HG02798 (cell line): ENCODE results near the gene SPOCK1.

Source experiments
- ATAC-seq: cut with Tn5 transposase; IDR thresholded peaks from one replicate; pipeline ENCODE4 v1.9.1; 2021; ENCODE audit warnings: mild to moderate bottlenecking; ENCODE audit not compliant: unreplicated experiment, poor library complexity

The SPOCK1 gene

DNA sequence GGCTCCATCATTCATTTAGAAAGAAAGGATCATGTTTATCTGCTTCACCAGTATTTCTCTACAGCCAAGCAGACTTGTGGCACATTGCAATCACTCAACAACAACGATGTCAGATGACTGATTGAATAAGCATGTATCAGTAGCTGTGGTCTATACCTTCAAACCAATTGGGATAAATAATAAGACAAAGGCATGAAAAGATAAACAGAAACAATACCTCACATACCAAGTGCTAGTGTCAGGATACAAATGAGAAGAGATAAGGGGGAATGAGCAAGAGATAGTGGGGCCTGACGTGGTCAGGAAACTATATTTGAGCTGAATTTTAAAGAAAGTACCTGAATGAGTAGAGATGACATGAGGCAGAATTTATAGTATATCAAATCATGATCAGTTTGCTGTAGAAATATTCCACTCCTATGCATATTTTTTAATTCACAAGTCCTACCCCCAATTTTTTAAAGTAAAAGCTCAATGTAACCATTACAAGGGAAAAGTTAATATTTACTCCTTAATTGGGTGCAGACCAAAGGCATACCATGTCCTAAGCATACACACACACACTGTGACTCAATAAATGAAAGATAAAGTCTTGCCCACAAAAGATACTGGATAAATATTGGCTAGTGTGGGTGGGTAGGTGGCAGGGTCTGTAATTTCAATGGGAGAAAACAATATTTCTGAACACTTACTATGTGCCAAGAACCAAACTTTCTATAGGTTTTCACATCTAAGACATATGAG, 284.5 kb downstream of the SPOCK1 start:
- ATAC-seq = no peak

DNA sequence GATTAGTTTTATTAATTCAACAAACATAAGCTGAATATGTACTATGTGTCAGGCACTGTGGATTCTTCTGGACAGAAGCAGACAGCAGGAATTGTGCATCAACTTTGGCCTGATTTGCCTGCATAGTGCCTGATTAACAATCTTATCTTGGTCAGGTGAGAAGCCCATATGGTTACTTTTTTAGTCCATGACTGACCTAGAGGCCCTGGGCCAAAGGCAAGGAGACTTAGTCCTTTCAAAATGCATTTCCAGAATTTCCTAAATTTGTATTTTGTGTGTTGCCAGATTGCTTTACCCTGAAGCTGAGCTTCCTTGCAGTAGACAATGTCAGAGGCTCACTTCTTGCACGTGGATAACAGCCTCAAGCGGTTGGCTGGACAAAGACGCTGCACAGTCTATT, 286.7 kb downstream of the SPOCK1 start:
- no peak for ATAC-seq

DNA sequence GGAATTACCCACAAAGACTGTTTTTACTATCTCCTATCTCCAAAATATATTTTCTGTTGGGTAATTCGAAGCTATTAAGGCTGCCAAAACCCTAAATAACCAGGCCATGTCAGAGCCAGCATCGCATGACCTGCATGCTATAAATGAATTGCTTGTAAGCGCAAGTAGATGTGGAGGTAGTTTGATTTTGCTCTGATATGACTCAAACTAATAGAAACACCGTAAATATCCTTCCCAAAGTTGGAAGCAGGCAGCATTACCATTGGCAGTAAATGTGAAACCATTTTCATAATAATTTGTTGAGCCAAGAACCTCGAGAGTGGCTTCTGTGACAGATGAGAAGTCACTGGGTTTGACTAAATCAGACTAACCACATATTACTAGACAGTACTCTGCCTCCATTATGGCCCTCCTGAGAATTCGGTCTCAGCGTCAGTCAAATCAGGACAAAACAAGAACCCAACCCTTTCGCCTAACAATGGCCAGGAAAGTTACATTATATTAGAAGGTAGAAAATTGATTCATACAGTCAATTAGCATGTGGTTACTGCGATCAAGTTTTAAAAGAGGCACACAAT, 289.8 kb downstream of the SPOCK1 start:
- ATAC-seq = no peak

- ATAC-seq = no peak
Measured at GRCh38 chr5:137207023-137207760, 291.9 kb downstream of the SPOCK1 start.

- ATAC-seq = no peak
Measured at GRCh38 chr5:137206030-137206715, 293.0 kb downstream of the SPOCK1 start.

GRCh38 chr5:137205231-137206027, 293.7 kb downstream of the SPOCK1 start:
- ATAC-seq = no peak

DNA sequence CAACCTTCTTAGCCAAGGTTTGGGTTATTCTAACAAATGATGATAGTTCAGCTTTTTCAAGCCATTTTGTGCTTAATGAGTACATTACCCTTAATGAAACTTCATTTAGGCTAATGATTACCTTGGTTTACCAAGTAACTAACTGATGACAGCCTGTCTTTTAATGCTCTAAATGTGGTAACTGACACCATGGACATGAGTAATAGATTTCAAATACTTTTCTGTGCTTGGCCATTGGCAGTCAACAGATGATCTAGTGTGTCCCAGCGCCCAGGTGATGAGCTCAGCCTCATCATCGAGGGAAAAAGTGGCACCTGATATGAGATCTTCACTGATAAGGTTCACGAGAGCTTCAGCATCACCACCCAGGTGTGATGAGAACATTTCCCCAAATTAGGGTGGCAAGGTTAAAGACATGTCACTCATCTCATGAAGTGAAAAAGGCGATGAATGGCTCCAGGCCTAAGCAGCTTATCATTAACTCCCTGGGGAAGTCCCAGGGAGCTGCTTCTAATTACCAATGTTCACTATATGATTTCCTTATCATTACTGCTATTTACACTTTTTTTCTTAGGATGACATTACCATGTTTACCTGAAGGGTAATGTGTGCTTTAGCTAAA, 296.0 kb downstream of the SPOCK1 start:
- no peak for ATAC-seq

- ATAC-seq = no peak
Measured at GRCh38 chr5:137201876-137202275, 297.2 kb downstream of the SPOCK1 start.

DNA sequence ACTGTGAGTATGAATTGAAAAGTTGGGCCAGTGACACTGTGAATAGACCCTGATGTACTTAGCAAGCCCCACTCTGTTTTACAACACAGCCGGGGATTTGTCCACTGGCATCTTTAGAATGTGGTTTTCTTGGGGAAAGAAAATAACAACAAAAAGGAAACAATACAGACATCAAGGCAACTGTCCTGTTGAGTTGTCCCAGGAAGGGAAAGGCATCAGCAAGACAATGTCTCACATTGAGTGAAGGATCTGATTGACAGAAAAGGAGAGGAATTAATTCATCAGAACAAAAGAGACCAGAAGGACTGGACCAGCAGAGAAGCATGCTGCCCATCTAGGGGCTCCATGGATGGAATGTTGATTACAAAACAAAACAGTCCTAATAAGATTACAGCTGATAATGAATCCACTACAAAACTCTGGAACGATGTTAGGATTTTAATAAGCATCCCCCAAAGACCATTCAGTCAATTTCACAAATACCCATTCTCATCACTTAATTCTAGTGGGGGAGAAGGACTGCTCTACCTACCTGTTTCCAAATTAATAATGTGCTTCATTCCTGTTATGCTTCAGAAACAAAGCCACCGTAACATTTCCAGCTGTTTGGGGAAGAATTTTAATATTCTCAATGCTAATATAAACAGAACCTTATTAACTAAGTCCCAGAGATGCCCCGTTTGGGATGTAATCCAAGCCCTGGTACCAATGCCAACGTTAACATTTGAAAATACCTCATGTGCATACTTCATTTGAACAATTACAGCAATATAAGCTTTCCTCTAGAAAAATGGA, 298.0 kb downstream of the SPOCK1 start:
- ATAC-seq = no peak

GRCh38 chr5:137199966-137200365, 299.2 kb downstream of the SPOCK1 start:
- ATAC-seq = no peak

DNA sequence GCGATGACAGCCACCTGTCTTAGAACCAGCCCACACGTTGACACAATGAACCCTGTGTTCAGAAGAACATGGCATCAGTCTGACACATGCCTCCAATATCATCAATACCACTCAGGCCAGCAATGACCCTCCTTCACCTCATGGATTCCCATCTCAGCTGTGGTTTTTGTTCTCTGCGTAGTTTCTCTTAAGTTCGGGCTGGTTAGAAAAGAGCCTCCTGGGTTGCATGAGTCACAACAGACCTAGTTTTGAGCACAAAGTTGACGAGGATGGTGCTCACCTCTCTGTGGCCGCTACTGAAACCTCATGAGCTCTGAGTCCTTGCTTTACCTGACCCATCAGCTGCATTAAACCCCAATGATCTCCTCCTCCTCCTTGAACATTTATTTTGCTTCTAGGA, 299.9 kb downstream of the SPOCK1 start:
- peak; percentile 36 for ATAC-seq

- no peak for ATAC-seq
Measured at GRCh38 chr5:137195483-137195882, 303.6 kb downstream of the SPOCK1 start.

DNA sequence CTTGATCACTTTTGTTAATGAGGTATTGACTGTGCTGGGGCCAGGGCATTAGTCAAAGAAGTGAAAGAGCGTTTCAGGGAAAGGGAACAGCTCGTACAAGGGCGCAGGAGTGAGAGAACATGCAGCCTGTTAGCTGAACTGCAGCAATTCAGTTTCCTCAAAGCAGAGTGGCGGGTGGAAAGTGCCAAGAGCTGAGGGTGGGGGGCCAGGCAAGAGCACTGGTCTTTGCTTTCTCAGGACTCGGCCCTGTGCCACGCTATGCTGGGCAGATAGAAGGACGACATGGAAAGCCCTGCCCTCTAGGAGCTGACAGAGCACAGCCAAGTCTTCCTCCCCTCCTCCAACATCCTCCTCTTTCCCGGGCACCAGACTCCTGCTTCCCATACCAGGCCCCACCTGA, 304.8 kb downstream of the SPOCK1 start:
- no peak for ATAC-seq

GRCh38 chr5:137192293-137192743, 306.8 kb downstream of the SPOCK1 start:
- ATAC-seq = no peak

- ATAC-seq = no peak
Measured at GRCh38 chr5:137191179-137191578, 307.9 kb downstream of the SPOCK1 start.

DNA sequence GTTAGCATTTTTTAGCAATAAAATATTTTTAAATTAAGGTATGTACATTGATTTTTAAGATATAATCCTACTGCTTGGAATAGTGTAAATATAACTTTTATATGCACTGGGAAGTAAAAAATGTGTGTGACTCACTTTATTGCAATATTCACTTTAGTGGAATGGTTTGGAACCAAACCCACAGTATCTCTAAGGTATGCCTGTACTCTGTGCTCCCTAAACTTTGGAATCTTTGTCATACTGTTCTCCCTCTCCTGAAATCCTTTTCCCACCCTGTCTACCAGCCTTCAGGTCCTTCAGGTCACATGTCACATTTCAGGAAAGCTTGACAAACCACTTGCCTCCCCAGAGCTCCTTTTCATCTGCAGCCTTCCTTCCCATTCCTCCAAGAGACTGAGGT, 308.7 kb downstream of the SPOCK1 start:
- ATAC-seq = no peak

DNA sequence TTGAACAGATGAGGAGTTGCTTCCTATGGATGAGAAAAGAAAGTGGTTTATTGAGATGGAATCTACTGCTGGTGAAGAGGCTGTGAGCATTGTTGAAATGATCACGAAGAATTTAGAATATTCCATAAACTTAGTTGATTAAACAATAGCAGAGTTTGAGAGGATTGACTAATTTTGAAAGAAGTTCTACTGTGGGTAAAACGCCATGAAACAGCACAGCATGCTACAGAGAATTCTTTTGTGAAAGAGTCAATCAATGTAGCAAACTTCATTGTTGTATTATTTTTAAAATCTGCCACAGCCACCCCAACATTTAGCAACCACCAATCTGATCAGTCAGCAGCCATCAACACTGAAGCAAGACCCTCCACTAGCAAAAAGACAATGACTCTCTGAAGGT, 309.1 kb downstream of the SPOCK1 start:
- ATAC-seq = no peak

- no peak for ATAC-seq
Measured at GRCh38 chr5:137188566-137188965, 310.6 kb downstream of the SPOCK1 start.
